Measurements from ENCODE around the gene H19. TPM values are rescaled to one million over a fixed set of nuclear protein-coding genes. Genes with fewer than 3 reads are reported as not detected.
A peak's percentile ranks its signal among the peaks of the same experiment; 100 is the strongest.

H19 gene
- total and polyA plus RNA-seq, 9 of the 15 experiments (the other 6 are each of a cell fraction or from before 2014, with no cell fraction given): 0.13 to 682 (median 15.7) TPM

- Histone ChIP-seq H3K4me1 (replicated peaks in 1 of 2; ENCODE audit: control insufficient read depth in 2 of 2, insufficient read depth in 2 of 2, low read length in 2 of 2) (no peaks in the 10 kb centered on the region), H3K27ac (ENCODE audit: extremely low read depth, low read depth, low read length) (no peak overlapping the region), H3K9me3 (replicated peaks; ENCODE audit: control insufficient read depth, insufficient read depth, low read depth, low read length) (no peaks in the 10 kb centered on the region), H3K9me1 (ENCODE audit: control insufficient read depth, insufficient read depth, low read length) (no peaks in the 10 kb centered on the region), H3K4me3 (no peak overlapping the region), H3K79me2 (ENCODE audit: control insufficient read depth, insufficient read depth, low read length) (no peaks in the 10 kb centered on the region), H4K20me1 (replicated peaks; ENCODE audit: control insufficient read depth, insufficient read depth, low read length) (no peaks in the 10 kb centered on the region), H3K4me2 (ENCODE audit: insufficient read depth, low read length) (no peak overlapping the region), H2AFZ (ENCODE audit: low read depth, low read length) (no peak overlapping the region), H3K27me3 (ENCODE audit: control insufficient read depth in 2 of 2, insufficient read depth in 2 of 2, low read length in 2 of 2) (no peaks in the 10 kb centered on the region), H3K9ac (ENCODE audit: insufficient read depth in 1 of 2, low read depth in 2 of 2, low read length in 2 of 2) (no peak overlapping the region), H3K36me3 (ENCODE audit: control insufficient read depth, insufficient read depth, low read length) (no peaks in the 10 kb centered on the region)
- DNase-seq (ENCODE audit: extremely low read depth in 1 of 4, low spot score in 3 of 4): no peak
- POLR2A ChIA-PET: no interaction called here
- BruUV-seq (replicated peaks): no TSS peak
- TF ChIP-seq CHAMP1 (IDR thresholded peaks at IDR 0.05): no peak
- TF ChIP-seq KDM4B (IDR thresholded peaks at IDR 0.05; ENCODE audit: borderline replicate concordance in 2 of 2, low read depth in 1 of 2): no peak
- TF ChIP-seq HMG20A (CRISPR knock-in tag; conservative IDR thresholded peaks at IDR 0.05): no peak
- no peak for TF ChIP-seq ZNF583 (CRISPR knock-in tag; IDR thresholded peaks at IDR 0.05)
- peak; percentile 53 for ATAC-seq
- no CpG with 5 or more reads among the region's 15 CpGs for WGBS (ENCODE audit: insufficient coverage, low coverage, missing lambda C conversion rate)
- in situ Hi-C loops (cut with MboI): no loop called here
- peak; percentile 84 for FAIRE-seq
- CTCF ChIA-PET (ENCODE audit: low intra/inter-chr PET ratio): interaction anchor here (0.9 to 7.2 kb wide), 11 partner anchors 29 to 346 kb away, joined by 3 to 93 read pairs (median 9); partner anchors contain the start of gene TNNI2
- intact Hi-C loops (cut with micrococcal nuclease): no loop called here
Observed at GRCh38 chr11:1998861-1999260, 1.2 kb upstream of the H19 start.

All from K562 (cell line).